ENCODE data around the gene SIAH1. TPM values are rescaled to one million over a fixed set of nuclear protein-coding genes. Genes with fewer than 3 reads are reported as not detected.

SIAH1 gene
- total RNA-seq, 1 donor = 28.9 TPM

- no peak overlapping the region for H3K4me3 ChIP-seq (ENCODE audit: low read depth, low read length)
- no peak for DNase-seq (ENCODE audit: low read depth)
- no peak for TF ChIP-seq CTCF (IDR thresholded peaks at IDR 0.05; ENCODE audit: insufficient read depth, low read depth, low read length)
Observed at GRCh38 chr16:48347980-48348379, 37.2 kb downstream of the SIAH1 start.

GRCh38 chr16:48347191-48347865 is 37.9 kb downstream of the SIAH1 start:
- no peak for DNase-seq (ENCODE audit: low read depth)
- H3K4me3 ChIP-seq (ENCODE audit: low read depth, low read length) = no peak overlapping the region

GRCh38 chr16:48342591-48342990 is 42.6 kb downstream of the SIAH1 start:
- H3K4me3 ChIP-seq (ENCODE audit: low read depth, low read length) = no peak overlapping the region
- no peak for DNase-seq (ENCODE audit: low read depth)
- no peak for TF ChIP-seq CTCF (IDR thresholded peaks at IDR 0.05; ENCODE audit: insufficient read depth, low read depth, low read length)

More at GRCh38 chr16:48347191-48347865, 37.9 kb downstream of the SIAH1 start:
- TF ChIP-seq CTCF (IDR thresholded peaks at IDR 0.05; ENCODE audit: insufficient read depth, low read depth, low read length) = no peak

GRCh38 chr16:48340054-48340453 is 45.2 kb downstream of the SIAH1 start:
- no peak for DNase-seq (ENCODE audit: low read depth)
- no peak overlapping the region for H3K4me3 ChIP-seq (ENCODE audit: low read depth, low read length)
- no peak for TF ChIP-seq CTCF (IDR thresholded peaks at IDR 0.05; ENCODE audit: insufficient read depth, low read depth, low read length)

- no peak overlapping the region for H3K4me3 ChIP-seq (ENCODE audit: low read depth, low read length)
- no peak for TF ChIP-seq CTCF (IDR thresholded peaks at IDR 0.05; ENCODE audit: insufficient read depth, low read depth, low read length)
- DNase-seq (ENCODE audit: low read depth) = peak; percentile 87
Observed at GRCh38 chr16:48335961-48336360, 49.3 kb downstream of the SIAH1 start.

- no peak for DNase-seq (ENCODE audit: low read depth)
- no peak for TF ChIP-seq CTCF (IDR thresholded peaks at IDR 0.05; ENCODE audit: insufficient read depth, low read depth, low read length)
- no peak overlapping the region for H3K4me3 ChIP-seq (ENCODE audit: low read depth, low read length)
Observed at GRCh38 chr16:48334325-48334724, 50.9 kb downstream of the SIAH1 start.

GRCh38 chr16:48332978-48333377 is 52.2 kb downstream of the SIAH1 start:
- no peak for DNase-seq (ENCODE audit: low read depth)
- TF ChIP-seq CTCF (IDR thresholded peaks at IDR 0.05; ENCODE audit: insufficient read depth, low read depth, low read length) = no peak
- H3K4me3 ChIP-seq (ENCODE audit: low read depth, low read length) = no peak overlapping the region
